Nephron progenitor cell (in vitro differentiated cells): ENCODE data around the gene EGFLAM.
"Not testable (repeated sequence)": the region's sequence is repeated elsewhere in the genome, so short reads cannot be mapped to it uniquely, and the experiment has no call there.

Experiments used
- DNase-seq: peaks from one replicate; pipeline ENCODE4 v3.0.0; 2021
- H3K27ac Mint-ChIP-seq: 2 replicates; pipeline ENCODE4 v1.8.0; 2021; ENCODE audit warnings: mild to moderate bottlenecking, moderate library complexity, mixed read lengths
- H3K27me3 Mint-ChIP-seq: 2 replicates; pipeline ENCODE4 v1.8.0; 2021; ENCODE audit warnings: mild to moderate bottlenecking, low read depth, mixed read lengths; ENCODE audit not compliant: poor library complexity
- H3K36me3 Mint-ChIP-seq: 2 replicates; pipeline ENCODE4 v1.8.0; 2021; ENCODE audit warnings: low read depth, mixed read lengths
- H3K4me1 Mint-ChIP-seq: 2 replicates; pipeline ENCODE4 v1.8.0; 2021; ENCODE audit warnings: mixed read lengths
- H3K4me3 Mint-ChIP-seq: 2 replicates; pipeline ENCODE4 v1.8.0; 2021; ENCODE audit warnings: mild to moderate bottlenecking, moderate library complexity, mixed read lengths
- H3K9me3 Mint-ChIP-seq: 2 replicates; pipeline ENCODE4 v1.8.0; 2021; ENCODE audit warnings: mild to moderate bottlenecking, moderate library complexity, mixed read lengths
- TF ChIP-seq, protein P1 (sequence below): fragments of 200-600 bp; sonication (generic); IDR thresholded peaks from 2 replicates; pipeline ENCODE4 v1.5.0; 2021; ENCODE audit warnings: antibody characterized with exemption

EGFLAM gene

DNA sequence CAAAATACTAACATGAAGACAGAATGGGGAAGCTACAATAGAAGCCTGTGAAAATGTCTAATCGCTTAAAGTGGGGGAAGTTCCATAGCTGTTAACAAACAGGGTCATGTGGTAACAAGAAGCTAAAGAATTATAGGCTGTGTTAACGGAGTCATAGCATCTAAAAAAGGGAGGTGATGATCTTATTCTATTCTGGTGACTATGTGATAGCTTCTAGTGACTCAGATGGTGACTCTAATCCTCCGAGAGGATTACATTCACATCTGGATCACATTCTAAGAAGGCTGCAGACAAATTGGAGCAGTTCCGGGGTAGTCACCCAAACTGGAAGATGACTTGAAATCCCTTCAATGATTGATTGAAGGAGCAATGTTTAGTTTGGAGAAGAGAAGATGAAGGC, 156.0 kb downstream of the EGFLAM start:
- Mint-ChIP-seq H3K36me3 (peaks cover 13% of the 10 kb centered on the region), H3K4me1 (peaks cover 22% of the 10 kb centered on the region), H3K9me3 (no peaks in the 10 kb centered on the region), H3K27ac (no peak overlapping the region), H3K4me3 (no peak overlapping the region), H3K27me3 (no peaks in the 10 kb centered on the region)
- DNase-seq, result no peak
- TF ChIP-seq, protein P1, sequence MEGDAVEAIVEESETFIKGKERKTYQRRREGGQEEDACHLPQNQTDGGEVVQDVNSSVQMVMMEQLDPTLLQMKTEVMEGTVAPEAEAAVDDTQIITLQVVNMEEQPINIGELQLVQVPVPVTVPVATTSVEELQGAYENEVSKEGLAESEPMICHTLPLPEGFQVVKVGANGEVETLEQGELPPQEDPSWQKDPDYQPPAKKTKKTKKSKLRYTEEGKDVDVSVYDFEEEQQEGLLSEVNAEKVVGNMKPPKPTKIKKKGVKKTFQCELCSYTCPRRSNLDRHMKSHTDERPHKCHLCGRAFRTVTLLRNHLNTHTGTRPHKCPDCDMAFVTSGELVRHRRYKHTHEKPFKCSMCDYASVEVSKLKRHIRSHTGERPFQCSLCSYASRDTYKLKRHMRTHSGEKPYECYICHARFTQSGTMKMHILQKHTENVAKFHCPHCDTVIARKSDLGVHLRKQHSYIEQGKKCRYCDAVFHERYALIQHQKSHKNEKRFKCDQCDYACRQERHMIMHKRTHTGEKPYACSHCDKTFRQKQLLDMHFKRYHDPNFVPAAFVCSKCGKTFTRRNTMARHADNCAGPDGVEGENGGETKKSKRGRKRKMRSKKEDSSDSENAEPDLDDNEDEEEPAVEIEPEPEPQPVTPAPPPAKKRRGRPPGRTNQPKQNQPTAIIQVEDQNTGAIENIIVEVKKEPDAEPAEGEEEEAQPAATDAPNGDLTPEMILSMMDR, result no peak

DNA sequence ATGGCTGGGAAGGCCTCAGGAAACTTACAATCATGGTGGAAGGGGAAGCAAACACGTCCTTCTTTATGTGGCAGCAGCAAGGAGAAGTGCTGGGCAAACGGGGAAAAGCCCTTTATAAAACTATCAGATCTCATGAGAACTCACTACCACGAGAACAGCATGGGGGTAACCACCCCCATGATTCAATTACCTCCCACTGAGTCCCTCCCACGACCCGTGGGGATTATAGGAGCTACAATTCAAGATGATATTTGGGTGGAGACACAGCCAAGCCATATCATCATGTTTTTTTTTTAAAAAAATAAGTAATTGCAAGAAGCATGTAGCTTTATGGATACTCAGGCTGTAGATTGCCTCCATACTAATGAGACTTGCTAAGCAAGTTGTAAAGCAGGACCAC, 157.4 kb downstream of the EGFLAM start:
- not testable (repeated sequence) for H3K27me3 Mint-ChIP-seq, DNase-seq, H3K27ac Mint-ChIP-seq, H3K9me3 Mint-ChIP-seq
- peaks cover 11% of the 10 kb centered on the region for H3K36me3 Mint-ChIP-seq
- peaks cover 22% of the 10 kb centered on the region for H3K4me1 Mint-ChIP-seq
- H3K4me3 Mint-ChIP-seq, result peak overlapping the region; percentile 47

DNA sequence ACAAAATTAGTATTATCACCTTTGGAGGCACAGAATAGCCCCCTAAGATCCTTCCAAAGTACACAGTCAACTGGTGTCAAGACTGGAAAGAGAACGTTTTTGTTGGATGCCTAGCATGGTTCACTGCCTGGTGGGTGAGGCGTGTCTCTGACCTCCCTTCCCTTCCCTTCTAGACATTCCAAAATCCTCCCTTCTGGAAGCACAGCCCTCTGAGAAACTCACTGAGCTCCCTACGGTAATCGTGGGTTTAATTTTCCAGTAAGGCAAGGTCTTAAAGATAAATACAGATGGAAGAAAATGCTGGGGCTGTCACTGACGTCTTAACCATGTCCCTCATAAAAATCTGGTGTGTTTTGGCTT, 159.3 kb downstream of the EGFLAM start:
- peaks cover 5% of the 10 kb centered on the region for H3K36me3 Mint-ChIP-seq
- DNase-seq, result no peak
- H3K27ac Mint-ChIP-seq, result peak overlapping the region; percentile 62
- peaks cover 33% of the 10 kb centered on the region for H3K4me1 Mint-ChIP-seq
- H3K9me3 Mint-ChIP-seq, result no peaks in the 10 kb centered on the region
- TF ChIP-seq, protein P1, result no peak
- H3K27me3 Mint-ChIP-seq, result no peaks in the 10 kb centered on the region
- H3K4me3 Mint-ChIP-seq, result no peak overlapping the region

DNA sequence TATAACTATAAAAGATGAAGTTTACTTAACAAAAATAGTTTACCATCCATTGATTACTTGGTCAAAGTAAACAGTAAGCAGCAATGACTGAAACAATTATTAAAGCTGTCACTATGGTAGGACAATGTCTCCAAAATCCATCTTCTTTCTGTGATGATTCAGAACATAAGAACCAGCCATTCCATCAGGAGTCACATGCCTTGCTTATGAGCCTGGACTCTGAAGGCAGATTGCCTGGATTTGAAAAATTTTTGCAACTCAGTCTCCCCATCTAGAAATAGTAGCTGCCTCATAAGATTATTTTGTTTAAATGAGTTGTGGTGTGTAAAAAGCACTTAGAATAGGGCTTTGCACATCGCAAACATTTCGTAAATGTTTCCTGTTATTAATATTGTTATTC, 161.9 kb downstream of the EGFLAM start:
- Mint-ChIP-seq H3K27ac (no peak overlapping the region), H3K4me1 (peaks cover 52% of the 10 kb centered on the region), H3K36me3 (peaks cover 4% of the 10 kb centered on the region), H3K9me3 (no peaks in the 10 kb centered on the region), H3K4me3 (no peak overlapping the region), H3K27me3 (peaks cover 4% of the 10 kb centered on the region)
- DNase-seq, result no peak
- TF ChIP-seq, protein P1, result no peak

DNA sequence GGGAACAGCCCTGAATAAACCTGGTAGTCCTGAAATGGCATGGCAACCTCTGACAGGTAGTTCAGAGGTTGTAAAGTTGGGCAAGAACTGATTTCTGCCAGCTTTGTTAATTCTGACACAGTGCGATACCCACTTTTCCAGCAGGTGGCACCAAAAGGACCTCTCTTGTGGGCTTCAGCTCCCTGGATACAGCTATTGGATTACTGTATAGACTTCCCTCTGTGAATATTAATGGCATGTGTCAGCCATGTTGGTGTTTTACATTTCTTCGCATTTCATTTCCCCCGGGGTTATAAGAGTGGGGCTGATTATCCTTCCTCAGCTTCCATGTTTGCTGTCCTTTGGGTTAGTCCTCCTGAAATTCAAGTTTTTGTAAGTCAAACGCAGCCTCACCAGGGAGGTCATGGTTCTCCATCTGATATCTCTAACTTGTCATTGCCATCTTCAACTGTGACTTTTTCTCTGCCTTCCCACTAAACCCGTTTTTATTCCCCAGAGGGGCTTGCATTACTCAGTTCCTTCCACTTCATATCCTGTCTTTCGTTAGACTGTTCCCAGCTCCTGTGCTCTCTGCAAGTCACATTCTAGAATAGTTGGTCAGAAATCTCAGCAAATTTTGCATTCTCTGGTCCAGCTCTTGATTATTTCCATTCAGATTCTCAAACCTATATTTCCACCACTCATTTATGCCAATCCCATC, 162.5 kb downstream of the EGFLAM start:
- Mint-ChIP-seq H3K27ac (no peak overlapping the region), H3K4me1 (peaks cover 52% of the 10 kb centered on the region), H3K4me3 (no peak overlapping the region), H3K9me3 (no peaks in the 10 kb centered on the region), H3K27me3 (peaks cover 4% of the 10 kb centered on the region), H3K36me3 (peaks cover 4% of the 10 kb centered on the region)
- DNase-seq, result peak; percentile 67
- TF ChIP-seq, protein P1, result peak; percentile 69

DNA sequence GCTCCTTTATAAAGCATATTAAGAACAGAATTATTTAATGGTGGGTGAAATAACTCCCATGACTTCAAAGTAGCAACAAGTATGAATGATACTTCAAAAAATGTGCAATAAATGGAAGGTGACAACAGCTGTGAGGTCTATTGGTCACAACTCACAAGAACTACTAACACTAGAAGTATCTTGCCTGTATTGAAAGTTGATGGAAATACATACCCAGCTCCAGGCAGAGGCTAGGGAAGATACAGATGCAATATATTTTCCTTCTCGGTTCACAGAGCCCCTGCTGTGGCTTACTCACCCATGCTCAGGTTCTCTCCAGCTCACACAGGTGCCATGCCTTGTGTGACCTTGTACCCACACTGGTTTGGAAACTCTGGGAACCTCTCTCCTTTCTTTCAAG, 164.3 kb downstream of the EGFLAM start:
- DNase-seq, result no peak
- TF ChIP-seq, protein P1, result no peak
- Mint-ChIP-seq H3K9me3 (no peaks in the 10 kb centered on the region), H3K4me1 (peaks cover 49% of the 10 kb centered on the region), H3K4me3 (no peak overlapping the region), H3K27me3 (peaks cover 4% of the 10 kb centered on the region), H3K36me3 (peaks cover 4% of the 10 kb centered on the region), H3K27ac (no peak overlapping the region)
